ENCODE results near the gene AADAT. TPM values are rescaled to one million over a fixed set of nuclear protein-coding genes. Genes with fewer than 3 reads are reported as not detected.
A peak's percentile ranks its signal among the peaks of the same experiment; 100 is the strongest.
"Not testable (repeated sequence)": the region's sequence is repeated elsewhere in the genome, so short reads cannot be mapped to it uniquely, and the experiment has no call there.

AADAT gene
- total RNA-seq, 1 donor from 2014 or later = 0.07 TPM

DNA sequence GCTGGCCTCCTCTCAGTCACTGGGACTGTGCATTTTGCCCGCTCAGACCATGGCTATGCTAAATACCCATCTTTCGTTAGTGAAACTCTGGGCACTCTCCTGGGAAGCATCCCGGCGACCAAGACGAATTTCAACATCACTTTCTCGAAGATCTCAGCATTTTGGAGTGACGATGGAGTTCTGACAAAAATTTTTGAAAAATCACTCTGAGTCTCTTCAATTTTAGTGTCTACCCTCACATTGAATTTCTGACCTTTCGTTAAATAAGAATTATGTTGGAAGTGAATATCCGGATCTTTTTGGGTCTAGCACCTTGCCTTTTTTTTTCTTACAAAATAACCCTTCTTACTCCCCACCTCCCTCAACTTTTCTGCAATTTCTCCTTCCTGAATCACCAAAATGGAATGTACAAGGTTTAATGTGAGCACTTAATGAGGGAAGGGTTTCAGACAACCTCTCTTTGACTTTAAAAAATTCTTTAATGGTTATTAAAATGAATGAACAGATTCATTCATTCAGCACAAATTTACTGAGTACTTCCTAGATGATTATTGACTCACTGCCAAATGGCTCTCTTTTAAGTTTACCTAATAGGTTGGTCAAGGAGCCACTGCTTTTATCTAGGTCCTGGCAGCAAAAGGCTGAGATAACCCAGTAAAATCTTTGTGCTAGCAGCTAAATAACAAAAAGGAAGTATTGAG, 746 bp upstream of the AADAT start:
- DNase-seq (ENCODE audit: low read depth, low spot score) = no peak

DNA sequence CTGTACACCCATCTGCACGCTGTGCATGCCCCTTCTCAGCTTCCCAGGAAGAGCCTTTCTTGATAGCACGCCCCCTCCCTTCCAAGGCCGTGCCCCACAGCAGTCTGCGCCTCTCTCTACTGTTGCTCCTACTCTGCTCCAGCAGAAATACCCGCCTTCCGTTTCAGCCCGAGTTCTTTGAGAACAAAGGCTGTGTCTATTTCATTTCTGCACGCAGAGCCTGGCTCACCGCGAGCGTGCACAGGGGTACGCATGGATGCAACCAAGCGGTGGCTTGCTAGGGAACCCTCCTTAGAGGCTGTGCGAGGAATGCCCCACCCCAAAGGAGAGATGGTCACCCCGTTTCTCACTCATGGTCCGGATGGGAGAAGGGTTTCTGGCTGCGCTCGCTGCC, 485 bp downstream of the AADAT start:
- DNase-seq (ENCODE audit: low read depth, low spot score) = no peak

DNA sequence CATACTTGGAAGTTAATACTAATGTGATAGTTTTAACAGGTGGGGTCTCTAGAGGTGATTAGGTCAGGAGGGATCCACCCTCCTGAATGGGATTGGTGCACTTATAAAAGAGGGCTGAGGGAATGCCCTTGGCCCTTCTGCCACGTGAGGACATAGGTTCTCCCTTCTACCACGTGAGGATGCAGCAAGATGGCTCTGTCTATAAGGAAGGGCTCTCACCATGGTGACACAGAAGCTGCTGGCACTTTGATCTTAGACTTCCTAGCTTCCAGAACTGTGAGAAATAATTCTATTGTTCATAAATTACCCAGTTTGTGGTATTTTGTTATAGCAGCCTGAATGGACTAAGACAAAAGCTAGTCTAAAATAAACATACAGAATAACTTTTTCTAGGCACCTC, 1.0 kb downstream of the AADAT start:
- DNase-seq (ENCODE audit: low read depth, low spot score) = no peak

DNA sequence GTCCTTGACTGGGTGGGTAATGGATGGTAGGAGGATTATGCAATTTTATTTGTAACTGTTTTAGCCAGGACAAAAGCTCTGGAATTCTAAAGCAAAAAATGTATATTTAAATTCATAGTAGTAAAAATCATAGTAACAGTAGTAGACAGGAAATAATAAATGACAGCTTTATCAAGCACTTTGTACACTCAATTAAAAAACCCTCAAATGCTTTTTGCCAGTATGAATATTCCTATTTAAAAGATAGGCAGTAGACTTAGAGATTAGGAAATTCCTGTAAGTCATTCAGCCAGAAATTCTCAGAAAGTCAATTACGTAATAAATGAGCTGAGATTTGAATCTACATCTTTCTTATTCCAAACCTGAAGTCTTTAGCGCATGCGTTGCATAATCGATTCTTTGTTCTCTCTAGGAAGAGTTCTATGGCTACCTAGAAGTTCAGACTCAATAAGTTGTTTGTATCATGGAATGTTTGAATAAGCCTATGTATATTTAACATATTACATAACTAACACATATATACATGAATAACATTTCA, 2.5 kb downstream of the AADAT start:
- no peak for DNase-seq (ENCODE audit: low read depth, low spot score)

DNA sequence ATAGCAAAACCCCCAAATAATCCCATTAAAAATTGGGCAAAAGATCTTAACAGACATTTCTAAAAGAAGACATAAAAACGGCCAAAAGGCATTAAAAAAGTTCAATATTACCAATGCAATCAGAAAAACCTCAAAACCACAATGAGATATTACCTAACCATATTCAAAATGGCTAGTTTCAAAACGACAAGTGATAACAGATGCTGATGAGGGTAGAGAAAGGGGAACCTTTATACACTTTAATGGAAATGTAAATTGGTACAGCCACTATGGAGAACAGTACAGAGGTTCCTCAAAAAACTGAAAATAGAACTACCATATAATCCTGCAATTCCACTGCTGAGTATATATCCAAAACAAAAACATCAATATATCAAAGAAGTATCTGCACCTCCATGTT, 6.2 kb downstream of the AADAT start:
- no peak for DNase-seq (ENCODE audit: low read depth, low spot score)

DNA sequence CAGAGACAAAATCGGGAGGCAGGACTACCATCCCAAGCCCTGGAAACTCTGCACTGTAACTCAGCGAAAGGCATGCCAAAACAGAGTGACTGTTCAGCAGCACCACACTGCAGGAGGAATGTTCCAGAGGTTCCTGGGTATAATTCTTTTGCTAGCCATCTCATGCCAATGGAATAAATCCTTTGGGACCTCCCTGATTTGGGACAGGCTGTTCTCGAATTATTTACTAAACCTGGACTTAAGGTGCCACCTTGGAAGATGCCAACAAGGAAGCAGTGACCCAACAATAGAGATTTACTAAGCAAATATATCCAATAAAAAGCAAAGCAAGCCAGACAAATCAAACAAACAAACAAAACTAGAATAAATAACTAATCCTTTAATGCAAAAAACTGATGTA, 9.3 kb downstream of the AADAT start:
- DNase-seq (ENCODE audit: low read depth, low spot score) = no peak

DNA sequence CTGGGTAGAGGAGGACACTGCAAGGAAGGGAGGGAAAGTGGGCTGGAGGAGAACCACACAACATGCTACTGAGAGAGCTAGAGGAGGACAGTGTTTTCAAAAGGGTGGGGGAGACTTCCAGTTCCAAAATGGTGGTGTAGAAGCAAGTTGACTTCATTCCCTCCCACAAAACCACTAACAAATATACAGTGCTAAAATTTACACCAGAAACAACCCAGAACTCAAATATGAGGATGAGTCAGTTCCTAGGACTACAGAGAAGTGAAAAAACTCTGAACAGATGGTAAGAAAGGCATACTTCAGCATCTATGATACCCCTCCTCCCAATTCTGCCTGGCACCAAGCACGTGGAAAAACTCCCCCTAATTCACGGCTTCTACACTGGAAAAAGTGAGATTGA, 9.8 kb downstream of the AADAT start:
- DNase-seq (ENCODE audit: low read depth, low spot score) = no peak

DNA sequence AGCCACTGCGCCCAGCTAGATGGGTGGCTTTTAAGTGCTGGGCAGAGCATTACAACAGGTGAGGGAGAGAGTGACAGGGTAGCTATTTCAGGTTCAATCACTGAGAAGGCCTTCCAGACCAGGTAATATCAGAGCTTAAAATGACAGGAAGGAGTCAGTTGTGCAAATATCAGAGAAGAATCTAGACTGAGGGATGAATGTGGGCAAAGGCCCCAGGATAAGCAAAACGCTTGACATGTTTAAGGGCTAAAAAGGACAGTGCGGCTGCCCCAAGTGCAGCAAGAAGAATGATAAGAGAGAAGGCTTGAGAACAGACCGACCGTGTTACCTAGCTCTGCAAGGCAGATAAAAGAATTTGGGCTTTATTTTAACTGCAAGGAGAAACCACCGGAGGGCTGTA, 18.6 kb downstream of the AADAT start:
- no peak for DNase-seq (ENCODE audit: low read depth, low spot score)

DNA sequence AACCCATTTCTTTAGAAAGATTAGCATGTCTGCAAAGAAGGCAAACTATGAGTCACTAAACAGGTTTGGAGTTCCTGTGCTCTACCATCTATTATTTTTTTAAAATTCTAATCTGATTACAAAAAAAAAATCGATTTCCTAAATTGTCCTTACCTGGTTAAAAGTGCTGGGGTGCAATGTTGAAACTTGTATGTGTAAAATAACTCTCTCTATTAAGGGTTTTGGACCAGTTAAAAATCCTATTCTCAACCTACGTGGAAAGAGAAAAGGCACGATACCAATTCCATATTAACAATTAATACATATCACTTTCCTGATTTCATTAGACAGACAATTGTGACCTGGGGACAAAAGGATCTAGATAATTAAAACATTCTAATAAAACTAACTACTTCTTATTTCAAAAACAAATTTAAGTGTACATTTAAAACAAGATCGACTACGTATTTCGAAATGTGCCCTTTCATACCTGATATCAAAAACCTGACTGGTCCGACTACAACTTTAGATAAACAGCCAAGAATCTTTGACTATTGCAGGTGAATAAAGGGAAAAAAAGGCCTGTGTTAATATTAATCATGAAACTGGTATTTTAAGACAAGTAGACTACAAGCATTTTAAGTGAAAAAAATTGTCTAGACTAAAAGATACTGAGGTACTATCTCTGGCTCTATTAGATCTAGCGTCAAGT, 21.2 kb downstream of the AADAT start:
- DNase-seq (ENCODE audit: low read depth, low spot score) = no peak

DNA sequence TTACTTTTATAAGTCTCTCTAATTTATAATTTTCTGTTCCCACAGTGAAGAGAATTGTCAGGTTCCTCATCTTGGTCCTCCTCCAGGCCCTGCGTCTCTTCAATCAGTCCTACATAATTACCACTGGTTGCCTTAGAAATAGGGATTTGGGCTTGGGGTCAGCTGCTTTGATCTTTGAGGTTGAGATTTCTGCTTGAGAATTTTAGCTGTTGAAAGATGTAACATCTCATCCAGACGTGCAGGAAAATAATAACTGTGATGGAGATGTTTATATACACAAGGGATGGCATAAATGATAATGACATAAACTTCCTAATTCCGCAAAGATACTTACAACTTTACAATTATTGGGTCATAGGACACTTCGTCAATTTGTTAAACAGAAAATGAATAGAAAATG, 30.3 kb downstream of the AADAT start:
- no peak for DNase-seq (ENCODE audit: low read depth, low spot score)

DNA sequence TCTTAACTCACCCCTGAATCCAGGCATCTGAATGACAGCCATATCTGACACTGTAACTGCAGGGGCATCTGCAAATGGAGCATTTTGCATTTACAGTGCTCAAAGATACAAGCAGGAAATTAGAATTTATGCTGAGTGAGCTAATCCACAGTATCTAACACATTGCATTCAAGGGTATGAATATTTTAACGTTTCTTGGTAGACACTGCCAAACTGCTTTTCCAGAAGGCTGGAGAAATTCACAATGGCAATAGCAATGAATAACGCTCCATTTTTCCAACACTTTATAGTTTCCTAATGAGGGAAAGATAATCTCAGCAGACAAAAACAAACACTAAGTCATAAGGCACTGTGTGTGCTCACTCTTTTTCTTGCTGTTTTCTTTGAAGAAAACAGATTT, 30.9 kb downstream of the AADAT start:
- DNase-seq (ENCODE audit: low read depth, low spot score) = no peak

DNA sequence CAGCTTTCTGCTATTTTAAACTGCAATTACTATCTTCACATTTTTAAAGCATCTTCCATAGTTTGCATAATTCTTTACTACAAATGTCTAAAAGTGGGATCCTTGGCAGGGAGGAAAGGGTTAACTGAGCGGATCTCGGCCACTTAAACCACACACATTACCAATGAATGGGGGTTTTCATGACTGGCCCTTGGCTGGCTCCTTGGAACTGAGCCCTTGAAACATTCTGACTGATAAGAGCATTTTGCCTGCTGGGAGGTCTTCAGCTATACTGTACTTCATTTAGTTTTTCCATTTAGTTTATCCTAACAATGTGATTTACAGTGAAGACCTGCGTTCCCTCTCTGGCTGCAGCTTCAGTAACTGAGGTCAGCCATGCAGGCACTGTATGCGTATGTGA, 31.9 kb downstream of the AADAT start:
- no peak for DNase-seq (ENCODE audit: low read depth, low spot score)

DNA sequence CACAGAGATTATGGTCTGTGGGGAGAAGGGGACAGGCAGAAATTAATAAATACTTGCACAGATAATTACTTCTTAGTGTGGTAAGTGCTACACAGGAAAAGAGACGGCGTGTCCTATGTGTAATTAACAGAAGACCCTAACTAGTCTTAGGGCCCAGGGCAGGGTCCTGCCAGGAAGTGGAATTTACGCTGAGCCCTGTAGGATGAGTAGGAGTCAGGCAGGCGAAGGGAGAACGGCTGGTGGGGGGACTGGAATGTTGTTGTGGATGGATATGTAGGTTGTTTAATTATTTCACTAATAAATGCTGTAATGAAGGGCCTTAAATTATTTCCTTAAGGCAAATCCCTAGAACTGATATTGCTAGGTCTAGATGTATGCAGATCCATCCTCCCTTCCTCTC, 36.8 kb downstream of the AADAT start:
- no peak for DNase-seq (ENCODE audit: low read depth, low spot score)

DNA sequence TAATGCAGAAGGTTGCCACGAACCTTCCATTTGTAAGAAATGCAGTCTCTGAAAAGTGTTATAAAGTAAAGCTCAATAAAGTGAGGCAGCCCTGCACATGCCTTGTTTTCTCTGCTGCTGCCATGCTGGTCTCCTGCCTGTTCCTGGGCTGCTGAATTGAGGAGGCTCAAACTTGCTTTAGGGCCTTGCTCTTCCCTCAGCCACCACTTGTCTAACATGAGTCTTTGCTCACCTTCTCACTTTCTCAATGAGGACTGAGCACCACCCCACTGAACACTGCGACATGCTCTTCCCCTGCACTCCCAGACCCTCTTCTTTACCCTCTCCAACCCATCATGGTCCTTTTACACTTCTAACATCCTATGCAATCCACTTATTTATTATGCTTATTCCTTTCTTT, 38.4 kb downstream of the AADAT start:
- DNase-seq (ENCODE audit: low read depth, low spot score) = no peak

DNA sequence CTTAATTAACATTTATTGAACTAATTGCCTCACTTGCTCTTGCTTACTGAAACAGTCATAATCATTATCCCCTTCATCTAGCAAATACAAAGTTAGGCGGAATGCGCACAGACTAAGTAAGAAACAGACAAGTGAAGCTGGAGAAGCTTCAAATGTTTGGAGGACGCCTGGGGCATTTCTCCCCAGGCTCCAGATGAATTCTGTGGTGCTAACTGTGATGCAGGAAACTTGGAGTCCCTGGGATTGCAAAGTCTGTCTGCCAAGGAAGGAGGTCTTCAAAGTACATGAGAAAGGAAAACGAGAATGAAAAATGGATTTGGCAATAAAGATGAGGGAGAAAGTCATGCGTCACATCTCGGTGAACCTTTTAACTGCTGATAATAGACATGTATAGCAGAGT, 40.0 kb downstream of the AADAT start:
- DNase-seq (ENCODE audit: low read depth, low spot score) = no peak

DNA sequence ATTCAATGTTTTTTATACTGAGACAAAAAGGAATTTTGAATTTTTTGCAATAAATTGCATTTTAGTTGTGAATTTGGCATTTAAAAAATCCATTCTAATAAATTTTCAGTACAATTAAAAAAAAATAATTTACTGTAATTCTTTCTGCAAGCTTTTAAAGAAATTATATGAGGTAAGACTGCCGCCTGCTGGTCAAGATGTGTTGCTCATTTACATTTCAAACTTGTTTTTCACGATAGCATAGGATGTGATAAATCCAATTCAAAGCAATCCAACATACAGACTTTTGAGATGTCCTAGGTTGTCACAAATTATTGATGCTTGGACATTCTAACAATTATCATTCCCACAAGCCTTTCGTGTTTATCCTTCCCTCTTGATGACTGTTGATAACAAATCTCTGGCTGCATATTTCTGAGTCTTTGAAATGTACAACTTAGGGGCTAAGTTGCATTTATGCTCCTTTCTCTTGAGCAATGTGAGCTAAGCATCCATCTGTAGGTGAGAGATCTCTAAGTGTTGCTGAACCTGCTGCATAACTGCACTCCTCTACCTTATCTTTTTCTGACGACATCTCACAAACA, 41.9 kb downstream of the AADAT start:
- peak; percentile 17 for DNase-seq (ENCODE audit: low read depth, low spot score)

DNA sequence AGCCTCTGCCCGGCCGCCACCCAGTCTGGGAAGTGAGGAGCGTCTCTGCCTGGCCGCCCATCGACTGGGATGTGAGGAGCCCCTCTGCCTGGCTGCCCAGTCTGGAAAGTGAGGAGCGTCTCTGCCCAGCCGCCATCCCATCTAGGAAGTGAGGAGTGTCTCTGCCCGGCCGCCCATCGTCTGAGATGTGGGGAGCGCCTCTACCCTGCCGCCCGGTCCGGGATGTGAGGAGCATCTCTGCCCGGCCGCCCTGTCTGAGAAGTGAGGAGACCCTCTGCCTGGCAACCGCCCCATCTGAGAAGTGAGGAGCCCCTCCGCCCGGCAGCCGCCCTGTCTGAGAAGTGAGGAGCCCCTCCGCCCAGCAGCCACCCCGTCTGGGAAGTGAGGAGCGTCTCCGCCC, 43.6 kb downstream of the AADAT start:
- DNase-seq (ENCODE audit: low read depth, low spot score) = not testable (repeated sequence)

DNA sequence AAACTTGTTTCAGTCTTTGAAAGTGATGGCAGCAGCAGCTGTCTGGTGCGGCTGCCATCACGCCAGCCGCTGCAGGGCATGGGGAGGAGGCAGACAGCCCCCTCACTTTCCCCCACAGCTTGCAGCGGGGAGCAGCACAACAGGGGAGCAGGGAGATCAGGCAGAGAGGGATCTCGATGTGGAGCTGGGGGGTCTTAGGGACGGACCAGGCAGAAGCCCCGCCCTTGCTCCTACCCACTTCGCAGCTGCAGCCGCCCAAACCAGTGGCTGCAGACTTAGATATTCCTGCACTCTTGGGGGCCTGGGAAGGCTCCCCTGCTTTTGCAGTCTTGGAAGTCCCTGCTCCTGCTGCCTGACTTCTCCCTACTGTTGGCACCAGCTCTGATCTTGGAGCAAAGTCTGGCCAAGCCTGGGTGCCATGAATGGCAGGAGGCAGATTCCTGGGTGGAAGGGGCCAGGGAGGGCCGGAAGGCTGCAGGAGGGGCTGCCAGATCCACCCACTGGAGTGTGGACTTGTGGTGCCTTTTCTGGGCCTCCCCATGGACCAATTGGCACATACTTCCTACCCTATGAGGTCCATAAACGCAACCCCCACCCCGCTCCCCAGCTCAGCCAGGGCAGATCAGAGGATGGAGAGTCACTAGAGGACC, 49.6 kb downstream of the AADAT start:
- DNase-seq (ENCODE audit: low read depth, low spot score) = no peak

DNA sequence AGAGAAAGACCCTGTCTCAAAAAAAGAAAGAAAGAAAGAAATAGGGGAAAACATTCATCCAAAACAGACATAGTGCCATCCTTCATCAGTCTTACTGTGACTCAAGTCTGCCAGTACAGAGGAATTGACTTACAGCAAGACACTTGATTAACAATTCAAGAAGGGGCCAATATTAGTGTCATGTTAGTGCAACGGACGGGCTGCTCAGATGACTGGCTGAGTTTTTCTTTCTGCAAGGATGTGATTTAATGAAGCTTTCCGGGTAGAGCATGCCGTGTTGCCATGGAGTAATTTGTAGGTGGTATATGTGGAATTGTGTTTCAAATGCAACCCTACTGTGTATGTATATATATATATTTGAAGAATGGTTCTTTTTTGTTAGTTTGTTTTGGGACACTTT, 51.0 kb downstream of the AADAT start:
- no peak for DNase-seq (ENCODE audit: low read depth, low spot score)

DNA sequence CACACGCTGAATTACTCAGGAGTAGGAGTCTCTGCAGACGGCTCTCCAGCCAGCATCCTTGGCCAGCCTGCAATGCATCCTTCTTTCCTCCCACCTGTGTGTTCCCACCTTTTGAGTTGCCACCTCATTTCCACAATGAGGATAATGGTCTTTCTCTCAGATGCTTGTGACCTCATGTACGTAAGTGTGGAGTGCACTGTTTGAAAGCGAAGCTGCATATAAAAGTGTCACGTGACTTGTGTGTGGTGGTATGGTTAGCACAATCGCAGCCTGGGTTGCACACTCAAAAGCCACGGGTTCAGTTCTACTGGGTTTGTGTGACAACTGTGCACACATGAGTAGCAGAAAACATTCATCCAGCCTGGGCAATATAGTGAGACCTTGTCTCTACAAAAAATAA, 51.5 kb downstream of the AADAT start:
- DNase-seq (ENCODE audit: low read depth, low spot score) = no peak

DNA sequence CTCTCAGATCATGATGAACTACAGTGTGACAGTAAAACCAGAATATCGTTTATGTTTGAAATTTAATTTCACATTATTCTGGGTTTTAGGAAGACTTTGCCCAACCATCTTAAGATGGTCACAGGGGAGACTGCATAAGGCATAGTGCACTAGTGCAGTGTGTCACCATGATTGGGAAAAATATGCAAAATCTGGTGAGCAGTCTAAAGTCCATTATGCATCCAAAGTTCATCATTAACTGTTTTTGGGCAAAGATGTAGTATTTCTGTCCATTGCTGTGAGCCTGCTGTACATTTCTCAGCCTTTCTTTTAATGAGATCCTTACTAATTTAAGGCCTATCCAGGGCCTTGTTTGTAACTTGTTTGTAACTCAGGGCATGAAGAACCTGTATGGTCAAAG, 52.3 kb downstream of the AADAT start:
- DNase-seq (ENCODE audit: low read depth, low spot score) = no peak

DNA sequence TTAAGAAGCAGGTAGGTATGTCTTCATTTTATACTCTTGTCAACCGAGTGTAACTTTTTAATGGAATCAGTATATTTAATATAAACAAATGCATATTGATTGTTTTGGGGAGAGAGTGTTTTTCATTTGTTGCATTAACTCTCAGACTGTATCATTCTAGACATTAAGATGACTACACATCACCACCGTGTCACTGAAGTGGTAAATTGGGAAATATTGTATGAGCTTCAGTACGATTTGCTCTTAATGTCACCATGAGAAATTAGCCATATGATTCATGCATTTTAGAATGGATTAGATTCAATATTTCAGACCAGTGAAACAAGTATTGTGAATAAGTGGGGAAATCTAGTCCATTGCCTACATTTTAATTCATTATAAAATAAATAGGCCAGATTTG, 53.9 kb downstream of the AADAT start:
- no peak for DNase-seq (ENCODE audit: low read depth, low spot score)

Measured in pulmonary artery endothelial cell (primary cell).